ENCODE results near the gene ZNF343.
"Not testable (repeated sequence)": the region's sequence is repeated elsewhere in the genome, so short reads cannot be mapped to it uniquely, and the experiment has no call there.

Gene ZNF343

DNA sequence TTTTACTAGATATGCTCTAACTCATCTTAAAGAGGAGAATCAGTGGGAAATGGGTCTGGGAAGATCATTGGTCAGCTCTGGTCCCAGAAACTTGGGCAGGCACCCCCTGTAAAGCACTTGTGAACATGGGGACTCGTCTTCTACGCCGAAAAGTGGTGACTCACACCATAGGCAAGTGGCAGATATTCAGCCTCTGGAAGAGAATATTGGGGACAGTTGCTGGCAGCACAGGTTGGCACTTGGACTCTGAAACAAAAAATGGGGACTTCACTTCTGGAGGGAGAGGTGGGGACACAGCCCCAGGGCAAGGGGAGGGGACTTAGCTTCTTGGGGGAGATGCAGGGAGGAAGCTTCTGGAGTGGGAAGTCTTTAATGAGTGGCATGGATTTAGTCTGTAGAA lies 11.9 kb upstream of the ZNF343 start:
- DNase-seq = no peak

DNA sequence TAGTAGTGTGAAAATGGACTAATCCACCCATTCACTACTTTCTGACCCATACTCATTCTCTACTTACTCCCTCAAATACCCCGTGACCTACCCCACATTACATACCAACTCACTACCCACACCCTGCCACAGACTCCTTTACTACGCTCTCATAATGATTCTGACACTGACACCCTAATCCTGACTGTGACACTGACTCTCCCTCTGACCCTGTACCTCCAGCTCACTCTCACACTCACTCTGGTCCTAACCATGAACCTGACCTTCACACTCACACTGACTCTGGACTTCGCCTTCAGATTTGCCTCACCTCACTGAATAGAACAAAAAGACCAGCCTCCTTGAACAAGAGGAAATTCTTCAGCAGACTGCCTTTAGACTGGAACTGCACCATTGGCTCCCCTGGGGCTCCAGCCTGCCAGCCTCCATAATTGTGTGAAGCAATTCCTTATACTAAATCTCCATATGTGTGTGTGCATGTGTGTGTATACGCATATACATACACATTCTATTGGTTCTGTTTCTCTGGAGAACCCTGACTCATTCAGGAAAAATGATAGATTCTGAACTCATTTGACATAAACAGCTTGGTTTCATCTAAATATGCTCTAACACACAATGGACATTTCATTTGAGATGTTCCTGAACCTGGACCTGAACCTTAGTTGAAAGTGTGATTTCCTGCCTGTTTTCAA lies 10.5 kb upstream of the ZNF343 start:
- no peak for DNase-seq

DNA sequence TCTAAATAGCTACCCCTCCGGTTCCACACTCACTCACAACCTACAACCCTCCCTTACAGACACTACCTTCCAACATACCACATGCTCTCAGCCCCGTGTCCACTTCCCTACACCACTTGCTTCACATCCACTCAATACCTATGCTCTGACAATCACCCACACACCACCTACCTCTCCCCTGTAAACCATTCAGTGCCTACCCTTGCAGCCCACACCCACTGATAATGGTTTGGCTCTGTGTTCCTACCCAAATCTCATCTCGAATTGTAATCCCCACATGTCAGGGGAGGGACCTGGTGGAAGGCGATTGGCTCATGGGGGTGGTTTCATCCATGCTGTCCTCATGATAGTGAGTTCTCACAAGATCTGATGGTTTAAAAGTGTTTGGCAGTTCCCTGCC lies 9.8 kb upstream of the ZNF343 start:
- no peak for DNase-seq

DNA sequence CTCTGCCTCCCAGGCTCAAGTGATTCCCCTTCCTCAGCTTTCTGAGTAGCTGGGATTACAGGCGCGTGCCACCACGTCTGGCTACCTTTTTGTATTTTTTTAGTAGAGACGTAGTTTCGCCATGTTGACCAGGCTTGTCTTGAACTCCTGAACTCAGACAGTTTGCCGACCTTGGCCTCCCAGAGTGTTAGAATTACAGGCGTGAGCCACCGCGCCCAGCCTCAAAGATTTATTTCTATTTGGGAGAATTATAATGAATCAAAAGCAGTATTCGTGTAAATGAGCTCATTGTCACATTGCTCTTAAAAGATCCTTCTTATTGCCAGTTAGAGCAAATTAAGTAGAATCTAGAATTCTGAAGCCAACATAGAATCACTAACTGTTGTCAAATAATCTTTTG lies 9.4 kb upstream of the ZNF343 start:
- no peak for DNase-seq

DNA sequence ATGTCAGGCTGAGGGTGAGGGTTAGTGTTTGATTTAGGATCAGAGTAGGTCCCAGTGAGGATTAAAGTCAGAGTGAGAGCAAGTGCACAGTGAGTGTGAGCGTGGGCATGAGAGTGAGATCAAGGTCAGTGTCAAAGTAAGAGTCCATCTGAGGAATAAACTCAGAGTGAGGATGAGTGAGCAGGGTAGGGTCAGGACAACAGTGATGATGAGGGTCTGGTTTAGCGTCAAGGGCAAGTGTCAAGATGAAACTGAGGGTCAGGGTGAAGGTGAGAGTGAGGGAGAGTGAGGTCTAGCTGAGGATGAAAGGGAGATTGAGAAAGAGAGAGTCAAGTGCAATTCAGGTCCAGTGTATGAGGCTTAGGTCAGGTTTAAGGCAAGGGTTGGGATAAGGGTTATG lies 7.7 kb upstream of the ZNF343 start:
- DNase-seq = no peak

DNA sequence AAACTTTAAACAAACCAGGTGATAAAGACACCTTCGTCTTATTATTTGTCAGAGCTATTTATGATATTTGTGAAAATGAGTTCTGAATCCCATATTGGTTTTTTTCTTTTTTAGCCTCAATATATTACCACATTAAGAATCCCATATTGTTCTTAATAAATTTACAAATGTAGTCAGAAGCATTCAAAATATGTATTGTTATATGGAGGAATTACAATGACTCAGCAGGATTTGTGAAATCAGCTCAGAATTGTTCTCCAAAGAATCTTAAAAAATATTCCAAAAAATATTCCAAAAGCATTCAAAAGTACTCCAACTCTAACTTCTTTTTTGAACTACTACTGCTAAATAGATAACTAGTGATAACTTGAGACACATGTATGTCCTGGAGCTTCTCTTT lies 6.5 kb upstream of the ZNF343 start:
- DNase-seq = no peak

DNA sequence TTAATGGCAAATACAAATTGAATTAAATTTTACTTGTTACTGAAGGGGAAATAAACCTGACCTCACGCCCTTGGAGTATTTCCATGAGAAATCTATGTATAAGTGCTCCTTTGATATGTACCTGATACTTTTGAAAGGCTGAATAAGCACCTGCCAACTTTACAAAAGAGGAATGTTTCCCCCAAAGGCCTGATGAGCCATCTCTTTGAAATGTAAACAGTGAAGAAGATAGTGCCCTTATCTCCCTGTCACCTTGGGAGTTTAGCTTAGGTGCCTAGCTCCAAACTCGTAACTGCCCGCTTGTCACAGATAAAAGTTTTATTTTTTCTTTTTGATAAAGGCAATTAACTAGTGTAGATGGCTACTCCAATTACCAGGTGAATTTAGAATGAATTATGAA lies 1.1 kb upstream of the ZNF343 start:
- no peak for DNase-seq

DNA sequence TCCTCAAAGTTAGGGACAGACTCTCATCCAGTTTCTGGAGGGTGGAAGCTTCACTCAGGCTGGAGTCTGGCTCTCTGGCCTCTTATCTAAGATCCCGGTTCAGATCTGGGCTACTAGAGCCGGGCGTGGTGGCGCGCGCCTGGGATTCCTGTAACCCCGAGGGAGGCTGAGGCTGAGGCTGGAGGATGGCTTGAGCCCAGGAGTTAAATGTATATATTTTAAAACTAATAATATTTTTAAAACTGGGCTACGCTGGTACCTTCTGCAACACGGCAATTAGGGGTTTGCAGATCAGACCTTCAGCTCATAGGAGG lies 710 bp upstream of the ZNF343 start:
- DNase-seq = no peak

DNA sequence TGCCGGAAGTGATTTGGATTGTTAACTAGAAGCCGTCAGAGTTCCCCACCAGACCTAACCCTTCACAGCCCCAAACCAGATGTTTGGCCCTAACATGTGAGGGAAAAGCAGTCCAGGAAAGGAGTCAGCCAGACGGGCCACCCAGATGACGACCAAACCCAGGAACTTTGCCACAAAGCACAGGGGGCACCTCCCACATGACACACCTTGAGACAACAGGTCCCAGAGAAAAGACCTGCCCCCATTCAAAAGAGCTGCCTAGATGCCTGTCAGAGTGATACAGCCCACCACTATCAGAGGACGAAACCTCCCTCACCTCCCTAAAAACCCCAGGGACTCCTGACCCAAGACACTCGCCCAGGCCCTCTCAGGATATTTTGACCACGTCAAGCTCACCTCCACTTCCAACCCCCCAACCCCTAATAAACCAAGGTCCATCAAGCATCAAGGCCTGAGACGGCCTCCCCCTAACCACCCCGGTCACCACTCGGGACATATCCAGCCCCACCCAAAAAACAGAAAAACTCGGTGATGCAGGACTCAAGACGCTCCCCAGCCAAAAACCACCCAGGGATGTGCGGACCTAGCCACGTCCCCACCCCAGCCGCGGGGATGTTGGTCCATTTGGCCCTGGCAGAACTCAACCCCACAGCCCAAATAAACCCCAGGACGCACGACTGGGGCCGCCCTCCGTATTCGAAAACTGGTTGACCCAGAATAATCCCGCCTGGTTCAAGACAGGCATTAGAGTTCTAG lies 662 bp downstream of the ZNF343 start:
- DNase-seq = no peak

DNA sequence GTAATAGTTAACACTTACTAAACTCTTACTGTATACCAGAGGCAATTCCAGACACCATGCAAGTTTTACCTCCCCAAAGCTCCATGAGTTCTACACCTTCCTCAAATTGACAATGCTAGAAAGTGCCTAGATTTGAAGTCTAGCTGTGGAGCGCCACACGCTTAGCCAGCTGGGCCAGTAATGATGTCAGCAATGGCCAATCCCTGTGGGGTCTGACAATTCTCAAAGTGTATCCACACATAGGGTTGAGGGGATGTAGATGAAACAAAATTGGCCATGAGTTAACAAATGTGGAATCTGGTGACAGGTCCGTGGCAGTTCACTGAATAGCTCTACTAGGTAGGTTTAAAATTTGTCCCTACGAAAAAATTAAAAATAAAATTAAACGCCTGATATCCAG lies 1.3 kb downstream of the ZNF343 start:
- no peak for DNase-seq

DNA sequence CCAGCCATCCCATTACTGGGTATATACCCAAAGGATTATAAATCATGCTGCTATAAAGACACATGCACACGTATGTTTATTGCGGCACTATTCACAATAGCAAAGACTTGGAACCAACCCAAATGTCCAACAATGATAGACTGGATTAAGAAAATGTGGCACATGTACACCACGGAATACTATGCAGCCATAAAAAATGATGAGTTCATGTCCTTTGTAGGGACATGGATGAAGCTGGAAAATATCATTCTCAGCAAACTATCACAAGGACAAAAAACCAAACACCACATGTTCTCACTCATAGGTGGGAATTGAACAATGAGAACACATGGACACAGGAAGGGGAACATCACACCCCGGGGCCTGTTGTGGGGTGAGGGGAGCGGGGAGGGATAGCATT lies 2.3 kb downstream of the ZNF343 start:
- not testable (repeated sequence) for DNase-seq

DNA sequence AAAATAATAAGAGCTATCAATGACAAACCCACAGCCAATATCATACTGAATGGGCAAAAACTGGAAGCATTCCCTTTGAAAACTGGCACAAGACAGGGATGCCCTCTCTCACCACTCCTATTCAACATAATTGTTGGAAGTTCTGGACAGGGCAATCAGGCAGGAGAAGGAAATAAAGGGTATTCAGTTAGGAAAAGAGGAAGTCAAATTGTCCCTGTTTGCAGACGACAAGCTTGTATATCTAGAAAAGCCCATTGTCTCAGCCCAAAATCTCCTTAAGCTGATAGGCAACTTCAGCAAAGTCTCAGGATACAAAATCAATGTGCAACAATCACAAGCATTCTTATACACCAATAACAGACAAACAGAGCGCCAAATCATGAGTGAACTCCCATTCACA lies 3.9 kb downstream of the ZNF343 start:
- DNase-seq = not testable (repeated sequence)

DNA sequence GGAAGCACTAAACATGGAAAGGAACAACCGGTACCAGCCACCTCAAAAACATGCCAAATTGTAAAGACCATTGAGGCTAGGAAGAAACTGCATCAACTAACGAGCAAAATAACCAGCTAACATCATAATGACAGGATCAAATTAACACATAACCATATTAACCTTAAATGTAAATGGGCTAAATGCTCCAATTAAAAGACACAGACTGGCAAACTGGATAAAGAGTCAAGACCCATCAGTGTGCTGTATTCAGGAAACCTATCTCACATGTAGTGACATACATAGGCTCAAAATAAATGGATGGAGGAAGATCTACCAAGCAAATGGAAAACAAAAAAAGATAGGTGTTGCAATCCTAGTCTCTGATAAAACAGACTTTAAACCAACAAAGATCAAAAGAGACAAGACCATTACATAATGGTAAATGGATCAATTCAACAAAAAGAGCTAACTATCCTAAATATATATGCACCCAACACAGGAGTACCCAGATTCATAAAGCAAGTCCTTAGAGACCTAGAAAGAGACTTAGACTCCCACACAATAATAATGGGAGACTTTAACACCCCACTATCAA lies 5.8 kb downstream of the ZNF343 start:
- not testable (repeated sequence) for DNase-seq

DNA sequence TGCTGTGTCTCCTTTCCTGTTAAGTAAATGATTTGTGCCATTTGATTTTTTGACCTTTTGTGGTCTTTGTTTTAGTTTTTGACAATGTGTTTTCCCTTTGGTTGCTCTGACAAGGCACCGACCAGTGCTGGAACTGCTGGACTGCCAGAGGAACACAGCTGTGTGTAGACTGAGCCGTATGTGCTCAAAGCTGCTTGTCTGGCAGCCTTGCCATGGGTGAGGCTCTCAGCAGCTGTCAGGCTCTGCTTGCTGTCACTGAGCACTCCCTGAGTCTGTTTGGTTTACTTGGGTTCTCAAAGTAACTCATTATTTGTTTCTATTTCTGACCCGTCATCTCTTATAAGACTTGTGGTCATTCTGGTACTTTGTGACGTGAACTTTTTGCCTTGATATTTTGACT lies 23.1 kb downstream of the ZNF343 start:
- no peak for DNase-seq

DNA sequence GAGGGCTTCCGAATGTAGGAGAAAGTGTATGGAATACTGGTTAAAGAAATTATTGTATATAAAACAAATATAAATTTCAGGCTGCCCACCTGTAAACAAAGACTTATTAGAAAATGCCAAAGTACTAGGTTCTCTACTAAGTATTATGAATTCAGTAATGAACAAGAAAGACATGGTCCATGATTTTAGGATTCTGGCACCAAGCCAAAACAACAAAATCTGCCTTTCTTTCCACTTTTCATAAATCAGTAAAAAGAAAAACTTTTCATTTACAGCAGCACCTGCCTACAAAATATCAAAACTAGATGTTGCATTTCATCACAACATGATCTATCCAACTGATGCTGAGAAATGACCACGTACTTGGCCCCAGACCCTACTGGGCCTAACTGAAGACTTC lies 23.6 kb downstream of the ZNF343 start:
- no peak for DNase-seq

DNA sequence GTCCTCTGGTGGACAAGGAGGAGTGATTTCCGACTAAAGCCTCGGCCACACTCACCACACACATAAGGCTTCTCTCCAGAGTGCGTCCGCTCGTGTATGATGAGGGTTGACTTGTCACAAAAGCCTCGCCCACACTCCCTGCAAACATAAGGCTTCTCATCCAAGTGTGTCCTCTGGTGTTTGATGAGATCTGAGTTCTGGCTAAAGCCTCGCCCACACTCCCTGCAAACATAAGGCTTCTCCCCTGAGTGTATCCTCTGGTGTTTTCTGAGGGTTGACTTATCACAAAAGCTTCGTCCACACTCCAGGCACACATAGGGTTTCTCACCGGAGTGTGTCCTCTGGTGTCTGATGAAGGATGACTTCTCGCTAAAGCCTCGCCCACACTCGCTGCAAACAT lies 25.2 kb downstream of the ZNF343 start:
- DNase-seq = no peak

DNA sequence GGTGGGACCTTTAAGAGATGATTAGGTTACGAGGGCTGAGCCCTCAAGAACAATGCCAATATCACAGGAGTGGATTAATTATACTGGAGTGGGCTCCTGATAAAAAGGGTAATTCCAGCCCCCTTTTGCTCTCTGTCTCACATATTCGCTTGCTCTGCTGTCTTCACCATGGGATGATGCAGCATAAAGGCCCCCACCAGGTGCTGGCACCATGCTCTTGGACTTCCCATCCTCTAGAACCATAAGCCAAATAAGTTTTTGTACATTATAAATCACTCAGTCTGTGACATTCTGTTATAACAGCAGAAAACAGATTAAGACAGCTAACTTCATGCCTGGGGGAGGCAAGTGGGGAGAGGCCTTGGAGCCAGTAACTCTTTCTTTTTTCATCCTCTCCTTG lies 28.3 kb downstream of the ZNF343 start:
- no peak for DNase-seq

DNA sequence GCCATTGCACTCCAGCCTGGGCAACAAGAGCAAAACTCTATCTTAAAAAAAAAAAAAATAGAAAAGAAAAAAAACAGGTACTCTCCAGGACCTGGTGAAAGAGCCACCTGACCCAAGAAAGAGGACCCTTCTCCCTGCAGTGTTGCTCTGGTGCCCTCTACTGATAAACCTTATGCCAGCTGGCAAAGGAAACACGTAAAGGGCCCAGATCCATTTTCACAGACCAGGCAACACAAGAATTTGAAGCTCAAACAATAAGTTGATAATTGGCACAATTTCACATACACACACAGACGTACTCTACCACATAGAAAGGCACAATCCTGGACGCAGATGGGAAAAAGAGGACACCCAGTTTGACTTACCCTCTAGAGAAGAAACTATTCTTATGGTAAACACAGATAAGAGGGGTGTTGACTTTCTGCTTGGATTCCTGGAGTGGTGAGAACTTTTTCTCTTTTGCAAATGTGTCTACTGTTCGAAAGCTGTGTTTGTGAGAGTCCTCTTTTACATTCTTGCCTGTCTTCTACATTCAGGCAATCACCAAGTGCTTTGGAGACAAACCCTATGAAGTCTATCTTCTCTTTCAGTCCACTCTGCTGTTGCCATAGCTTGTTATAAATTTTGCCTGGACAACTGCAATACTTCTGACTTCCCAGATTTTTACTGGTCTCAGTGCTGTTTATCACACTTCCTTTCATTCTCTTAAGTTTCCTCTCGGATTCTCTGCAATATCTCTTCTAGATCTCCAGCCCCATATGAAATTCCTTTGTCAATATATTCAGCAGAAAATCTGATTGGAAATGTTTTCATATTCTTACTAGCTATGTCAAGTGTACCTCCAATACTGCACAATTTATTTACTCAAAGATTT lies 31.7 kb downstream of the ZNF343 start:
- DNase-seq = no peak

DNA sequence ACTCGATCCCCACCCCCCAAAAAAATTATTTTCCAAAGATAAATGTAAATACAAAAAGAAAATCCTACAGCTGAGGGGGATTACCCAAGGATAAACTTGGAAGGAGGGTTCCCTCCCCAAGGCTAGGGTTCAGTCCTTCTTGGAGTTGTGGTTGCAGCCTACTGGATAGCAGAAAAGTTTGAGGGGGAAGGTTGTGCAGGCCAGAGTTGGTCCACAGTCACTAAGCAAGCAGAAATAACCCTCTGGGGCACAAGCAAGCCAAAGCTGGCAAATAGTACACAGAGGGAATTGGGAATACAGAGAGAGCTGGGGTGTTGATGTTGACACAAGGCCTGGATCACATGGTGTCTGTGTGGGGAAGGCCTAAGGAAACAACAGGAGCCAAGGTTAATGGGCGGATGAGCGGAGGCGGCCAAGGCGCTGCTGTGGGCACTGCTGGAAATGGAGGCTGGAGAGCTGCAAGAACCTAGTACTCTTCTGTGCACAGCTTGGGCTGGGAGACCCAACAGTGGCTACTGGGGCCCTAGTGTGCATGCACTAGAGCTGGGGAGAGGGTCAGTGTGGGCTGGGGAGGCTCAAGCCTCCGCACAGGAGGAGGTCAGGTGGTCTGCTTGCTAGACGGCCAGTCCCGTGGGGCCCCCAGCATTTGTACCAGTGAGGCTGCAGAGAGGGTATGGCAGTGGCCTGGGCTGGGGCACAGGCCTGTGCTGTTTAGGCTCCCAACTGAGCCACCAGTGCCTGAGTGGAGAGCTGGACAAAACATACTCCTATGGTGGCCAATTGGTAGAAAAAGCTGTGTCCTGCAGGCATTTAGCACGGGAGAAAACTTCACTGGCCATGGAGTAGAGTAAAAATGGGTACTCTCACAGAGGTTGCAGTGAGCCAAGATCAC lies 32.6 kb downstream of the ZNF343 start:
- DNase-seq = no peak

DNA sequence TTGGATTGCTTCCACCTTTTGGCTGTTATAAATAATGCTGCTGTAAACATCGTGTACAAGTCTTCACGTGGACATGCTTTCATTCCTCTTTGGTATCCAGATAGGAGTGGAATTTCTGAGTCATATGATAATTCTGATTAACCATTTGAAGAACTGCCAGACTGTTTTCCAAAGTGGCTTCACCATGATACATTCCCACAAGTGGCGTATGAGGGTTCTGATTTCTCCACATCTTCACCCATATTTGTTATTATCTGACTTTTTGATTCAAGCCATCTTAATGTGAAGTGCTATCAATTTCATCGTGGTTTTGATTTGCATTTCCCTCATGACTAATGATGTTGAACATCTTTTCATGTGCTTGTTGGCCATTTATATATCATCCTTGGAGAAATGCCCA lies 35.2 kb downstream of the ZNF343 start:
- no peak for DNase-seq

DNA sequence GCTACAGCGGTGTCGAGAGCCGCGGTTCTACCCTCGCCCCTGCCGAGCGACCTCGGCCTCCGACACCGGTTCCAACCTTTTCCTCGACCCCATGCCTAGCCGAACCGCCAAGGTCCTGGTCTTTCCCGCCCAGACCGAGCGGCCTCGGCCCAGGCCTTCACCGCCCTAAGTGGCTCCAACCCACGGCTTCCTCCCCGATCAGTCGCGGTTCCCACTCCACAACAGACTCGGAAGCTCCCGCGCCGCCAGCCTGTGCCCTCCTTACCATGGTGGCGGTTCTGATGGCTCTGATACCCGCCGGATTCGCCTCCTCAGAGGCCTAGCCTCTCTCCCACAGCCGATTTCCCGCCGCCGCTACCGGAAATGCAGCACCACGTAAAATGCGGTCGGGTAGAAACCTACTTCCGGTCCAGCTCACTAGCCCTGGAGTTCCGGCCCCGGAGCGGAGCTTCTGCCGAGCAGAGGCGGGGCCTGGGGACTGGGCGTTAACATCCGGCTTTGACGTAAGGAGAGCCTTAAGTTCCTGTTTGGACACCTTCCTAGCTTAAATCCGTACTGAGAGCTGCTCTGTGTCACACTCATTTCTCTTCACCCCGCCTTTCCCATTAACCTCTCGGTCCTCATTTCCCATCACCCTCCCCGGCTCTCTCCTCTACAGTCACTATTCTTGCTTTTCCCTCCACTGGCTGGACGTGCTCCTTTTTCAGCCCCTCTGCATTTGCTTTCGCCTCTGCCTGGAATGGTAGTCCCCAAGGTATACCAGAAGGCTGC lies 38.1 kb downstream of the ZNF343 start, which contains the start of gene SNRPB:
Gene SNRPB (minus strand): TSS at position 367 of the 771 bp plus-strand sequence. CDS start 99 bp downstream, at position 268.
- DNase-seq = peak; percentile 98

DNA sequence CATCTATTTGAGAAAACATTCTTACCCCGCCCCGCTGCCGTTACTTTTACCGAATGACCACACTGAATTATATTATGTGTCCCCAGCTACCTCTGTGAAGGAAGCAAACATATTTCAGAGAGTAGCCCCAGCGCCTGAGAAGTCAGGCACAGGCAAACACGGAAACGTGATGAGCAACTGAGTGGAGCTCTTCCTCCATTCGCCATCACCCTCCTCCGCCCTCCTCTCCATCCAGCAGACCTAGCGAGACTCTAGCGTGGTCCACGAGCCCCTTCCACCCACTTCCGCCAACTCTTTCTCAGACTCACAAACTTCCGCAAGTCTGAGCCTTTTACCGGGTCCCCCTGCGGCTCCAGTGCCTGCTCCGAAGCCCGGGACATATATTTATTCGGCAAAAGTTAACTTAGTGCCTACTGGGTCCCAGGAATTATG lies 38.7 kb downstream of the ZNF343 start:
- peak; percentile 86 for DNase-seq

Measured in activated effector memory CD4-positive, alpha-beta T cell treated with anti-CD3 and anti-CD28 coated beads, Interleukin-2, amount 50 U/mL, for 16 hours (primary cell).